ENCODE data around the gene MAPKAPK3. TPM values are rescaled to one million over a fixed set of nuclear protein-coding genes. Genes with fewer than 3 reads are reported as not detected.

The MAPKAPK3 gene
- total RNA-seq, 2 experiments from 2014 or later, result 156 to 175 TPM

GRCh38 chr3:50591196-50591741, 25.7 kb upstream of the MAPKAPK3 start:
- peak overlapping the region; percentile 98 for H3K27ac Mint-ChIP-seq
- ATAC-seq, result peak; percentile 14
- CTCF ChIA-PET, result interaction anchor here (1.0 to 10.3 kb wide), 10 partner anchors 10 to 293 kb away, joined by 3 to 347 read pairs (median 4); partner anchors contain the start of genes C3orf18, CISH, HEMK1 and MAPKAPK3
- peak overlapping the region; percentile 58 for H3K4me3 Mint-ChIP-seq
- H3K36me3 Mint-ChIP-seq, result peaks cover 7% of the 10 kb centered on the region
- H3K27me3 Mint-ChIP-seq, result no peaks in the 10 kb centered on the region
- no peak for DNase-seq
- no peaks in the 10 kb centered on the region for H3K9me3 Mint-ChIP-seq (ENCODE audit: low read depth)
- peaks cover 96% of the 10 kb centered on the region for H3K4me1 Mint-ChIP-seq

- no peaks in the 10 kb centered on the region for H3K9me3 Mint-ChIP-seq (ENCODE audit: low read depth)
- H3K27ac Mint-ChIP-seq, result peak overlapping the region; percentile 98
- no peak overlapping the region for H3K4me3 Mint-ChIP-seq
- no peak for DNase-seq
- CTCF ChIA-PET, result interaction anchor here (1.0 to 10.3 kb wide), 4 partner anchors 10 to 256 kb away, joined by 3 to 347 read pairs (median 203); partner anchors contain the start of genes C3orf18, CISH, HEMK1 and MAPKAPK3
- peaks cover 85% of the 10 kb centered on the region for H3K4me1 Mint-ChIP-seq
- ATAC-seq, result no peak
- H3K36me3 Mint-ChIP-seq, result peaks cover 5% of the 10 kb centered on the region
- no peaks in the 10 kb centered on the region for H3K27me3 Mint-ChIP-seq
Measured at GRCh38 chr3:50592568-50592967, 24.4 kb upstream of the MAPKAPK3 start.

GRCh38 chr3:50594253-50594785, 22.6 kb upstream of the MAPKAPK3 start:
- CTCF ChIA-PET, result interaction anchor here (1.1 to 10.3 kb wide), 4 partner anchors 8 to 21 kb away, joined by 3 to 347 read pairs (median 84); partner anchors contain the start of genes C3orf18 and HEMK1

GRCh38 chr3:50599115-50599715, 17.7 kb upstream of the MAPKAPK3 start:
- CTCF ChIA-PET, result interaction anchor here (9.4 to 25.1 kb wide), 3 partner anchors 9 to 26 kb away, joined by 143 to 859 read pairs (median 164); partner anchors contain the start of genes C3orf18, CISH, HEMK1 and MAPKAPK3

More at GRCh38 chr3:50594253-50594785, 22.6 kb upstream of the MAPKAPK3 start:
- Mint-ChIP-seq H3K4me3 (no peak overlapping the region), H3K36me3 (peaks cover 8% of the 10 kb centered on the region), H3K27ac (peak overlapping the region; percentile 98), H3K27me3 (no peaks in the 10 kb centered on the region), H3K4me1 (peaks cover 83% of the 10 kb centered on the region), H3K9me3 (ENCODE audit: low read depth) (no peaks in the 10 kb centered on the region)
- ATAC-seq, result no peak
- no peak for DNase-seq

GRCh38 chr3:50599716-50600118, 17.2 kb upstream of the MAPKAPK3 start:
- Mint-ChIP-seq H3K27me3 (no peaks in the 10 kb centered on the region), H3K27ac (peak overlapping the region; percentile 100), H3K4me1 (peaks cover 85% of the 10 kb centered on the region), H3K9me3 (ENCODE audit: low read depth) (no peaks in the 10 kb centered on the region), H3K4me3 (no peak overlapping the region), H3K36me3 (peaks cover 28% of the 10 kb centered on the region)
- ATAC-seq, result no peak
- no peak for DNase-seq
- CTCF ChIA-PET, result interaction anchor here (9.4 to 25.1 kb wide), 3 partner anchors 10 to 27 kb away, joined by 143 to 859 read pairs (median 164); partner anchors contain the start of genes C3orf18, CISH, HEMK1 and MAPKAPK3

More at GRCh38 chr3:50599115-50599715, 17.7 kb upstream of the MAPKAPK3 start:
- H3K4me3 Mint-ChIP-seq, result no peak overlapping the region
- no peaks in the 10 kb centered on the region for H3K9me3 Mint-ChIP-seq (ENCODE audit: low read depth)
- H3K27ac Mint-ChIP-seq, result peak overlapping the region; percentile 100
- H3K4me1 Mint-ChIP-seq, result peaks cover 85% of the 10 kb centered on the region
- no peaks in the 10 kb centered on the region for H3K27me3 Mint-ChIP-seq
- DNase-seq (no peak), ATAC-seq (no peak)
- H3K36me3 Mint-ChIP-seq, result peaks cover 23% of the 10 kb centered on the region

GRCh38 chr3:50600141-50600753, 16.7 kb upstream of the MAPKAPK3 start:
- no peaks in the 10 kb centered on the region for H3K9me3 Mint-ChIP-seq (ENCODE audit: low read depth)
- CTCF ChIA-PET, result interaction anchor here (0.9 to 25.1 kb wide), 4 partner anchors 10 to 262 kb away, joined by 3 to 859 read pairs (median 154); partner anchors contain the start of genes C3orf18, CISH, HEMK1 and MAPKAPK3
- H3K27me3 Mint-ChIP-seq, result no peaks in the 10 kb centered on the region
- ATAC-seq (no peak), DNase-seq (peak; percentile 66)
- H3K36me3 Mint-ChIP-seq, result peaks cover 33% of the 10 kb centered on the region
- peak overlapping the region; percentile 100 for H3K27ac Mint-ChIP-seq
- H3K4me1 Mint-ChIP-seq, result peaks cover 85% of the 10 kb centered on the region
- H3K4me3 Mint-ChIP-seq, result peak overlapping the region; percentile 45

GRCh38 chr3:50600841-50601591, 15.9 kb upstream of the MAPKAPK3 start:
- H3K36me3 Mint-ChIP-seq, result peaks cover 41% of the 10 kb centered on the region
- ATAC-seq (peak; percentile 65), DNase-seq (peak; percentile 95)
- no peaks in the 10 kb centered on the region for H3K9me3 Mint-ChIP-seq (ENCODE audit: low read depth)
- peak overlapping the region; percentile 61 for H3K4me3 Mint-ChIP-seq
- peak overlapping the region; percentile 100 for H3K27ac Mint-ChIP-seq
- CTCF ChIA-PET, result interaction anchor here (0.8 to 25.1 kb wide), 6 partner anchors 11 to 788 kb away, joined by 3 to 859 read pairs (median 74); partner anchors contain the start of genes C3orf18, CISH, HEMK1 and MAPKAPK3
- peaks cover 85% of the 10 kb centered on the region for H3K4me1 Mint-ChIP-seq
- no peaks in the 10 kb centered on the region for H3K27me3 Mint-ChIP-seq

- peaks cover 57% of the 10 kb centered on the region for H3K36me3 Mint-ChIP-seq
- CTCF ChIA-PET, result interaction anchor here (1.3 to 25.1 kb wide), 4 partner anchors 12 to 60 kb away, joined by 4 to 859 read pairs (median 154); partner anchors contain the start of genes C3orf18, CISH, HEMK1 and MAPKAPK3
- peak overlapping the region; percentile 100 for H3K27ac Mint-ChIP-seq
- ATAC-seq (peak; percentile 6), DNase-seq (peak; percentile 61)
- H3K4me1 Mint-ChIP-seq, result peaks cover 85% of the 10 kb centered on the region
- no peaks in the 10 kb centered on the region for H3K27me3 Mint-ChIP-seq
- H3K4me3 Mint-ChIP-seq, result peak overlapping the region; percentile 61
- no peaks in the 10 kb centered on the region for H3K9me3 Mint-ChIP-seq (ENCODE audit: low read depth)
Measured at GRCh38 chr3:50602595-50603191, 14.3 kb upstream of the MAPKAPK3 start.

GRCh38 chr3:50603261-50604109, 13.5 kb upstream of the MAPKAPK3 start:
- no peak for DNase-seq
- CTCF ChIA-PET, result interaction anchor here (1.3 to 25.1 kb wide), 4 partner anchors 11 to 61 kb away, joined by 4 to 859 read pairs (median 154); partner anchors contain the start of genes C3orf18, CISH, HEMK1 and MAPKAPK3
- H3K27me3 Mint-ChIP-seq, result no peaks in the 10 kb centered on the region
- peaks cover 60% of the 10 kb centered on the region for H3K36me3 Mint-ChIP-seq
- H3K4me3 Mint-ChIP-seq, result peak overlapping the region; percentile 89
- peaks cover 78% of the 10 kb centered on the region for H3K4me1 Mint-ChIP-seq
- H3K27ac Mint-ChIP-seq, result peak overlapping the region; percentile 100
- H3K9me3 Mint-ChIP-seq (ENCODE audit: low read depth), result no peaks in the 10 kb centered on the region
- no peak for ATAC-seq

GRCh38 chr3:50604110-50604621, 12.8 kb upstream of the MAPKAPK3 start:
- CTCF ChIA-PET, result interaction anchor here (9.4 to 25.1 kb wide), 3 partner anchors 11 to 31 kb away, joined by 143 to 859 read pairs (median 164); partner anchors contain the start of genes C3orf18, CISH, HEMK1 and MAPKAPK3
- H3K27me3 Mint-ChIP-seq, result no peaks in the 10 kb centered on the region
- DNase-seq, result no peak
- peaks cover 71% of the 10 kb centered on the region for H3K4me1 Mint-ChIP-seq
- H3K9me3 Mint-ChIP-seq (ENCODE audit: low read depth), result no peaks in the 10 kb centered on the region
- H3K27ac Mint-ChIP-seq, result peak overlapping the region; percentile 100
- ATAC-seq, result no peak
- H3K36me3 Mint-ChIP-seq, result peaks cover 66% of the 10 kb centered on the region
- H3K4me3 Mint-ChIP-seq, result peak overlapping the region; percentile 89
